HG03571 (cell line): ENCODE results near the gene PPP2R1B.
"Not testable (repeated sequence)": the region's sequence is repeated elsewhere in the genome, so short reads cannot be mapped to it uniquely, and the experiment has no call there.

Experiments
- ATAC-seq: cut with Tn5 transposase; IDR thresholded peaks from one replicate; pipeline ENCODE4 v1.9.1; 2021; ENCODE audit not compliant: unreplicated experiment

PPP2R1B gene

DNA sequence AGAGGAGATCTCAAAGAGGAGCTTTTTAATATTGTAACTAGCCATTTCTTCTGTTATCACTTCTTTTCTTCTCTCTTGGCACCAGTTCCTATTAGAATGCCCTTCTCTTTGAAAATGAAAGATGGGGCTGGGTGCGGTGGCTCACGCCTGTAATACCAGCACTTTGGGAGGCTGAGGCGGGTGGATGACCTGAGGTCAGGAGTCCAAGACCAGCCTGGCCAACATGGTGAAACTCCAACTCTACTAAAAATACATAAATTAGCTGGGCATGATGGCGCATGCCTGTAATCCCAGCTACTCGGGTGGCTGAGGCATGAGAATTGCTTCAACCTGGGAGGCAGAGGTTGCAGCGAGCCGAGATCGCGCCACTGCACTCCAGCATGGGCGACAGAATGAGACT is 18.1 kb upstream of the PPP2R1B start:
- ATAC-seq: not testable (repeated sequence)

GRCh38 chr11:111782109-111782741 is 16.0 kb upstream of the PPP2R1B start:
- ATAC-seq: no peak

GRCh38 chr11:111779118-111779517 is 12.9 kb upstream of the PPP2R1B start:
- ATAC-seq: no peak

- ATAC-seq: no peak
Observed at GRCh38 chr11:111778047-111778558, 11.9 kb upstream of the PPP2R1B start.

DNA sequence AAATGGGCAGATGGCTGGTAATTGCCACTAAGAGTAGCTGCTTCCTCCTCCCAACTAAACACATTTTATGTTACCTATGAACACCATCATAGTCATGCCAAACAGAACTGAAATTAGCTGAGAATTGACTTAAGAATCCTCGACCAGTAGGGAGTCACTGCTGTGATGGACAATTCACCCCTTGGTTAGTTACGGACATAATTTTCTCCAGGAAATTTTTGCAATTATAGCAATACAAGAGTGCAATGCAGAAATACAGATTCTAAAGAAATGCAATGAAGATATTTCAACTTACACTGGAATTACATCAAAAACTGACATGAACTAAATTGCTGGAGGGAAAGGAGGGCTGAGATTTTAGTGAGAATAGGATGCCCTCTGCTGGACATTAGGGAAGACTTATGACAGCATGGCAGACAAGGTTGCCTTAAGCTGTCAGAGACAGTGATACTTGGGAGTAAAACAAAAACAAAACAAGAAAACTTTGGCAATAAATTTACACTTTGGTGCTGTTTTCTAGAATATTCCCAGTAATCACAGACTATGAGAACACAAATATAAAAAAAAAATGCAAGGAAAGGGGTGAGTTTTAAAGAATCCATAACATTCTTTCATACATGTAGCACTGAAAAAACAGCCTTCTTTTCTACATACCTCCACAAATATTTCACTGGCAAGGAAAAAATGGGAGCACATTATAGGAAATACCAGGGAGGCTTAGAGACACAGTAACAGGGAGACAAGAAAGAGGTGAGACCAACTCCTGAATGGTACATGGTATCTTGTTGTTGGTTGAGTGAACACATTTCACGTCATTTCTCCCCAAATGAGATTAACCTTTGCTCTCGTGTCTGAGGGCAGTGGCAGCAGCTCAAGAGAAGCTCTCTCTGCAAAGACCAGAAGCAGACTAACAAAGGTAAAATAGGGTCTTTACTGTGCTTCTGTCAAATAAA is 11.2 kb upstream of the PPP2R1B start:
- ATAC-seq: peak; percentile 48

GRCh38 chr11:111776398-111777093 is 10.4 kb upstream of the PPP2R1B start:
- peak; percentile 98 for ATAC-seq

DNA sequence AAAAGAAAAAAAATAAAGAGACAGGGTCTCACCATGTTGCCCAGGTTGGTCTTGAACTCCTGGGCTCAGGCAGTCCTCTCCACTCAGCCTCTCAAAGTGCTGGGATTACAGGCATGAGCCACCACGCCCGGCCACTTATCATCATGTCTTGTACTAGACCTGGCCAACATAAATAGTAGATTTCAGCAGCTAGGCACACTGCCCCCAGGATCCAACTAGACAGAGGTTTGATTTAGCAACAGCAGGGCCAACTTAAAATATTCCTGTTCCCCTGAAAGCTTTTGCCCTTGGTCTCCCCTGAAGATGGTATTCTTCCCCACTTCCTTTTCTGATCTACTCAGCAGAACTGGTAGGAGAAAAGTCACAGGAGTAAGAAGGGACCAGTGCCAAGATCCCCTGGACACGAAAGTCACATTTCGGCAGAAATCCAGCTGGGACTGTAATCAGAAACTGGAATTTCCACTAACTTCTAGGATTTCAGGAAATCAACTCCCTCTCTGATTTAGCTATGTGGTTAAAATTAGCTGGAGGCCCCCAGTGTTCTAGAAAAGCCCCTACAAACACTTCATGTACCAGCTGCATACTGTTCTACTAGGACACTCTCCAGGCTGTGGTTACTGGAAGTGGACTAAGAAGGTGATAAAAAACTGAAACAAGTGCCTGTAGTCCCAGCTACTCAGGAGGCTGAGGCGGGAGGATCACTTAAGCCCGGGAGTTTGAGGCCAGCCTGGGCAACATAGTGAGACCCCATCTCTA is 8.9 kb upstream of the PPP2R1B start:
- ATAC-seq: no peak

- no peak for ATAC-seq
Observed at GRCh38 chr11:111772535-111772934, 6.3 kb upstream of the PPP2R1B start.

DNA sequence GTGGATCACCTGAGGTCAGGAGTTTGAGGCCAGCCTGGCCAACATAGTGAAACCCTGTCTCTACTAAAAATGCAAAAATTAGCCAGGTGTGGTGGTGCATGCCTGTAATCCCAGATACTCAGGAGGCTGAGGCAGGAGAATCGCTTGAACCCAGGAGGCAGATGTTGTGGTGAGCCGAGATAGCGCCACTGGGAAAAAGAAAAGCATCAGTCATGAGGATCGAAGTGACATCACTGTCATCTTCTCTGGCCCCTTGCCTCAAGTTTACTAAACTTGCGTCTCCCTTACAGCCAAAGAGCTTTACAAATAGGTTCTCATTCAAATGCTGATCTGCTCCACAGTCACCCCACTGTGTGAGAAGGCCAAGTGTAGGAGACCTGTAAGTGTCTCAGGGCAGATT is 5.0 kb upstream of the PPP2R1B start:
- not testable (repeated sequence) for ATAC-seq

- ATAC-seq: no peak
Observed at GRCh38 chr11:111770581-111771134, 4.5 kb upstream of the PPP2R1B start.

DNA sequence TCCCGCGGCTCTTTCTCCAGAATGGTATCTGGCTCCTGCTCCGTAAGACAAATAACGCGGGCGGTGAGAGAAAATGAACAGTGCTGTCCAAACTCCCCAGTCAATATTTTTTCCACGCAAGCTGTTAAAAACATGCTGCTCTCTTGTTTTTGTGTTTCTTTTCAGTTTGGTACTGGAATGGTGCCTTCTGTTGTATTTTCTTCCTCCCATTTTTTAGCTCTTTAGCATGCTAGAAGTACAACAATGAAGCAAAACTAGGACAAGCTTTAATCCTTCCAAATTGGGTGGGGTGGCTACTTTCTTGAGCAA is 599 bp upstream of the PPP2R1B start:
- ATAC-seq: no peak

- peak; percentile 33 for ATAC-seq
Observed at GRCh38 chr11:111765320-111765983, 737 bp downstream of the PPP2R1B start.

GRCh38 chr11:111764621-111765020 is 1.6 kb downstream of the PPP2R1B start:
- ATAC-seq: no peak

DNA sequence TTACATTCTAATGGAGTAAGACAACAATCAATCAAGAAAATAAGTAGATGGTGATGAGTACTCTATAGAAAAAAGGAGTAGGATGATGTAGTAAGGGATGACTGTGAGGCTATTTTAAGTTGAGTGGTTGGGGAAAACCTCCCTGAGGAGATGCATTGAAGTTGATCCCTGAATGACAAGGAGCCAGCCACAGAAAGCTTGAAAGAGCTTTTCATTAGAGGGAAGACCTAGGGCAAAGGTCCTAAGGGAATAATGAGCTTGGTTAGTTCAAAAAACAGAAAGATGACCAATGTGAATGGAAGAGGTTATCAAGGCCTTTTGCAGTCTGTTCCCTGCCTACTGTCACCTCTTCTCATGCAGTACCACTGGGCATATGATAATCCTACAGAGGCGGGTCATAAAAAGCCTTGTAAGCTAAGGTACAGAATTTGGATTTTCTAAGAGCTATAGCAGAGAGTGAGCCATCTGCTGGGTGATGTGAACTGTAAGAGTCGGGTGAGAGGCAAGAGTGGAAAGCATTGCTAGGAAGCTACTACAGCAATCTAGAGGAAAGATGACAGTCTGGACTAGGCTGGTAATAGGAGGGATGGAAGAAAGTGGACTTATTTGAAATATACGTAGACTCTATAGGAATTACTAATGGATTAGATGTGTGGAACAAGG is 3.1 kb downstream of the PPP2R1B start:
- ATAC-seq: no peak

GRCh38 chr11:111762526-111762925 is 3.7 kb downstream of the PPP2R1B start:
- no peak for ATAC-seq

DNA sequence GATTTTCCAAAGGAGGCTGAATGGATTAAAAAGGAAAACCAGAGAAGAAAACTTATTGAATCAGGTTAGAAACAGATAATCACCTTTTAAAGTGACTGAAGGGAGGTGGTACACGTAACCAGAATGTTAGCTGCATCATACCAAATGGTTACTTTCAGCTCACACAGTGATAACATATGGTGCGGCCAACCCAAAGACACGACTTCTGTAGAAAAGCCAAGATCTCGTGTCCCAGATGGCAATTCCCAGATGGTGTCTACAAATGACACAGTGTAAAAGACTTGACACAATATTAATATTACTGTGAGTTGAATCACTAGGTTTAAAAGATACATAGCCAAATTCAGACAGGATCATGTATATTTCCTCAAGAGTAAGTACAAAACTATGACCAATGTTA is 5.2 kb downstream of the PPP2R1B start:
- ATAC-seq: no peak

DNA sequence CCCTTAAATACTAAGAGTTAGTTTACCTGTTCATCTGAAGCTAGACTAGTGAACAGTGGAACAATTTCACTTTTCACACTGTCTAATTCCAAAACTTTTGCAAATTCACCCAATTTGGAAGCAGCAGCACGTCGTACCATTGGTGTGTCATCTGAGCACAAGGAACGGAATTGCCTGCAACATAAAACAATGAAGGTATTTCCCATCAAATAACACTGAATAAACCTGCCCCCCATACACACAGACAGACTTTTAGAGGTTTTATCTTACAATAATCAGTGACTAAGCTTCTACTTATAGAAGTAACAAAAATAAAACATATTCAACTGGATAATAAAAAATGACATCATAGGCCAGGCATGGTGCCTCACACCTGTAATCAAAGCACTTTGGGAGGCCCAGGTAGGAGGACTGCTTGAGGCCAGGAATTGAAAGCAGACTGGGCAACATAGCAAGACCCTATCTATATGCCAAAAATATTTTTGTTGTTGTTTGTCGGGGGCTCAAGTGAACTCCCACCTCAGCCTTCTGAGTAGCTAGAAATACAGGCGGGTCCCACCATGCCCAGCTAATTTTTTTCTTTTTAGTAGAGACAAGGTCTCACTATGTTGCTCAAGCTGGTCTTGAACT is 6.3 kb downstream of the PPP2R1B start:
- ATAC-seq: no peak

- no peak for ATAC-seq
Observed at GRCh38 chr11:111759376-111759775, 6.8 kb downstream of the PPP2R1B start.

- ATAC-seq: no peak
Observed at GRCh38 chr11:111756097-111756496, 10.1 kb downstream of the PPP2R1B start.
